PC-9 (cell line): ENCODE data around the gene AFF4.
"Not testable (repeated sequence)": the region's sequence is repeated elsewhere in the genome, so short reads cannot be mapped to it uniquely, and the experiment has no call there.

Experiments used
- CTCF ChIP-seq: fragments of 200-600 bp; sonication (generic); conservative IDR thresholded peaks from 2 replicates; pipeline ENCODE4 v1.6.1; 2017; ENCODE audit warnings: mixed run types, antibody characterized with exemption, mild to moderate bottlenecking, moderate library complexity
- EZH2 ChIP-seq: fragments of 200-600 bp; sonication (generic); IDR thresholded peaks from 2 replicates; pipeline ENCODE4 v1.8.0; 2017; ENCODE audit warnings: antibody characterized with exemption, low read depth

- TF ChIP-seq CTCF, EZH2: not testable (repeated sequence)
Measured at GRCh38 chr5:132982971-132983370, 19.5 kb upstream of the AFF4 start.
